Ovary (tissue), 3 donors: Measurements from ENCODE around the gene STAB1.

Experiments used
- CTCF ChIP-seq, 3 donors: fragments of 450-650 bp in 2 of 3; fragments of 200-600 bp in 1 of 3; IDR thresholded peaks; one replicate each; pipeline versions ENCODE4 v1.5.1 to v1.8.0; 2016 to 2022; ENCODE audit warnings: antibody characterized with exemption in 3 of 3, mild to moderate bottlenecking in 1 of 3
- POLR2A ChIP-seq: fragments of 450-650 bp; IDR thresholded peaks from one replicate; pipeline ENCODE4 v1.6.1; 2017; ENCODE audit warnings: antibody characterized with exemption, mild to moderate bottlenecking, moderate library complexity
- donor health status: DM: no; HTN: no; CAD: no.

- no peak for TF ChIP-seq CTCF (IDR thresholded peaks at IDR 0.05)
- TF ChIP-seq POLR2A: no peak
These were observed 6.9 kb downstream of the STAB1 start for GRCh38 chr3:52502001-52502400.
